ENCODE measurements around the gene TMEM161B.
"Not testable (repeated sequence)": the region's sequence is repeated elsewhere in the genome, so short reads cannot be mapped to it uniquely, and the experiment has no call there.

The TMEM161B gene

GRCh38 chr5:88248743-88249540 lies 19.7 kb downstream of the TMEM161B start:
- no peak for DNase-seq (ENCODE audit: low spot score)

GRCh38 chr5:88248094-88248493 lies 20.6 kb downstream of the TMEM161B start:
- DNase-seq (ENCODE audit: low spot score) = no peak

DNA sequence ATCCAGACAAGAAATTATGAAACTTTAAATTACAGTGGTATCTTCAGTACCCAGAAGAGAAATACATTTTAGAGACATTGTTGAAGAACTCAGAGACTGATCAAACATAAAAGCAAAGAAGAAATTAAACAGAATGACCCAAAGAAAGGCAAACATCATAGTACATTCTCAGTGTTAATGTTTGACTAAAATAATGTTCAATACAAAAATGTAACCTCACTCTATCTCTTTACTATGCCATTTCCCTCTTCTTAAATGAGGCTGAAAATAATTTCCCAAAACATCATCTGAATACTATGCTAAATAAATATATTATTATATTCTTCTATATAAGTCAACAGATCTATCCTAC lies 22.8 kb downstream of the TMEM161B start:
- no peak for DNase-seq (ENCODE audit: low spot score)

DNA sequence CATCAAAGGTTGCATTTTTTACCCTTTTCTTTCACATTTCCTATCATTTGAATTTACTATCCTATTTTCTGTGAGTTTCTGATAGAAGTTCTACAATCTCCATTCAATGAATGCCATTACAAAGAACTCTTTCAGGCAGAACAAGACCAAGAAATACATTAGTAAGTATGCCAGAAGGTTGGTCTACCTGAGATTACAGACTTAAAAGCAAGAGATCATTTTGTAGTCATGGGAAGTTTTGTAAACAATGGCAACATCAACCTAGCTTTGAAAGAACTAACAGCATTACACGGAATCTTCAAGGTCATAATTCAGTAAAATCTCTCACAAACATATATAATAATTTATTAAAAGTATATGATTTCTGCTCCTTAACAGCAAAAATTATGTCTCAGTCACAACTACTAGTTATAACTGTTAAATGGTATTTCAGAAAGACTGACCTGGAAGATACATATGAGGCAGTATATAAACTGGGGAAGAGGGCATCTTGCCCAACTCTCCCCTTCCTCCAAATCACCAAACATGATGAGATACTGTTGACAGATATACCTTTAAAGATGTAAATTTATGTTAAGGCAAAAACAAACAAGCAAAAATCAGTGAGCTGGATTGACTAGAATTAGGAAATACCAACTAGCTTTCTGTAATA lies 23.3 kb downstream of the TMEM161B start:
- no peak for DNase-seq (ENCODE audit: low spot score)

- no peak for DNase-seq (ENCODE audit: low spot score)
These were observed 24.0 kb downstream of the TMEM161B start for GRCh38 chr5:88244686-88245085.

GRCh38 chr5:88243493-88243892 lies 25.2 kb downstream of the TMEM161B start:
- DNase-seq (ENCODE audit: low spot score) = not testable (repeated sequence)

GRCh38 chr5:88238732-88239131 lies 29.9 kb downstream of the TMEM161B start:
- no peak for DNase-seq (ENCODE audit: low spot score)

DNA sequence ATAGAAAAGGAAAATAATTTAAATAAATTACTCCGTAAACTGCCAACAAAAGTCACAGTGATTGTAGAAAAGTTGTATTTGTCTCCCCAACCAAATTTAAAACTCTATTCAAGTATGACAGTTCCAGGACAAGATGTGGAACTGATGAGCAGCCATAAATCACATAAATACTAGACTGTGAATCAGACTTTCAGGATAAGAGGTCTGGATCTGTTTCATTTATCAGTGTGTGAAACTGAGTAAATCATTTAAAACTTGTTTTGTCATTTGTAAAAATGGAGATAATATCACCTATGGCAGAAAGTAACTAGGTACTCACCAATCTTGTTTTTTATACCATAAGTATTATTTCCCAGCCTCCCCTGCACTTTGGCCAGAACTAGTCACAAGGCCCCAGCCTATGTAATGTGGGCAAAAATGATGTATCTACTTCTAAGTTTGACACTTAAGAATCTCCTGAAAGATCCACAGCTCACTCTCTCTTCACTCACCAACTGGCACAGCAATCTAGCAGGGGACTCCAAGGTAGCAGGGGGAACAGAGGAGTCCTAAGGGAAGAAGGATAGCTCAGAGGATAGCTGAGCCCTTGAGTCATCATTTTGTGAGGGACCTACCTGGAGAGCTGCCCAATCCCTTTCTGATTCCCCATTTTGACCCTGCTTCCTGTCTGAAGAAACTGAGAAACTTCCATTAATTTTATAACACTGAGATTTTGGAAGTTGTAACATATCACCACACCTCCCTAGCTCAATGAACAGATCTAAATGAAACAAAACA lies 31.6 kb downstream of the TMEM161B start:
- peak; percentile 7 for DNase-seq (ENCODE audit: low spot score)

DNA sequence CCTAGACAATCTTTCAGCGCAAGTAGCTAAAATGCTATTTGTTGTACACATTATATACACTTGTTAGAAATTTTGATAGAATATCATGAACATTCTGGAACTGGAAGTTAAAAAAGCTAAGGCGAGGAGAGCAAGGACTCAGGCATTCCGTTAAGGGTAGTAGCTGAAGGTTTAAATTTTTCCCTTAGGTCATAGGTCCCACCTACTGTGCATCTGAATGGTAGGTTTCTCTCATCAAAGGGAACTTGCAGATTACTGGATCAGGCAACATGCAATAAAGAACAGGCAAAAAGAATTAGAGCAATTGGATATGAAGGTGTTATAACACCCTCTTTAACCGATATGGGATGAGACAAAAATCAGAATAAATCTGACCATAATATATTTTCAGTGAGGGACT lies 32.8 kb downstream of the TMEM161B start:
- DNase-seq (ENCODE audit: low spot score) = no peak

DNA sequence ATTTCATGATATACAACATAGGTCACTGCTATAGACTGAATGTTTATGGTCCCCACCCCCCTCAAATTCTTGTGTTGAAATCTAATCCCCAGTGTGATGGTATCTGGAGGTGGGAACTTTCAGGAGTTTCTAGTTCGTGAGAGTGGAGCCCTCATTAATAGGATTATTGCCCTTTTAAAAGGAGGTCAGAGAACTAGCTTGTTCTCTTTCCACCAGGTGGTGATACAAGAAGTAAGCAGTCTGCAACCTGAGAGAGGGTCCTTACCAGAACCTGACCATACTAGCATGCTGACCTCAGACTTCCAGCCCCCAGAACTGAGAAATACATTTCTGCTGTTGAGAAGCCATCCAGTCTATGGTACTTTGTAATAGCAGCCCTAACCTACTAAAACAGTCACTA lies 33.3 kb downstream of the TMEM161B start:
- no peak for DNase-seq (ENCODE audit: low spot score)

DNA sequence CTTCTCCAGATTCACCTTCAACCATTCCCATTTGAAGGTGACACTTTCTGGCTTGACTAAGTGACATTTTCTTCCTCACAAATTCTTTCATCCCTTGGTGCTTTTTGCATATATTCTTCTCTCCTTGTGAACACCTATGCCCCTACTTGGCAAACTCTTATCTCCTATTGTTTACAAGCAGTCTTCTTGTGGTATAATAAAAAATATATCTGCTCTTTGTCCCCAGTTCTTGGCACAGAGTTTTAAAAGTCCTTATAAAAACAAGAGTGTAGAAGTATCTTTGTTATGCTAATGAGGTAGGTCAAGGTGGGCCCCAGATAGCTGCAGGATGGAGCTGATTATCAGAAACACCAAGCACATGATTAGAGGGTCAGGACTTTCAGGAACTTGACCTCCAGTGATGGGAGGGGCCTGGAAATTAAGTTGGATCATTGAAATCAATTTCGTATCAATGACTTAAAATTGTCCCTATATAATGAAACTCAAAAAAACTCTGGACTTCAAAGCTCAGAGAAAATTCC lies 38.0 kb downstream of the TMEM161B start:
- DNase-seq (ENCODE audit: low spot score) = no peak

DNA sequence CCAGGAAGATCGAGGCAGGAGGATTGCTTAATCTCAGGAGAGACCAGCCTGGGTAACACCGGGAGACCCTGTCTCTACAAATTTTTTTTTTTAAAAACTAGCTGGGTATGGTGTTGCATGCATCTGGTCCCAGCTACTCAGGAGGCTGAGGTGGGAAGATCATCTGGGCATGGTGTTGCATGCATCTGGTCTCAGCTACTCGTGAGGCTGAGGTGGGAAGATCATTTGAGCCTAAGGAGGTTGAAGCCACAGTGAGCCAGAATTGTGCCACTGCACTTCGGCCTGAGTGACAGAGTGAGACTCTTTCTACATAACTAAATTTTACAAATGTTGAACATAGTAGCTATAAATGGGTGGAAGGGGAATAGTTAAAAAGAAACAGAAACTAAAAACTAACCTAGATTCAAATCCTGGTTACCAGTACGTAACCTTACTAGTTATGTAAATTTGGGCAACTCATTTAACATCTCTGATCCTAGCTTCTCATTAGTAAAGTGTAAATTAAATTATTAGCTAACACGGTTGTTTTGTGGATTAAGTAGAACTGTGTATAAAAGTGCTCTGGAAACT lies 41.7 kb downstream of the TMEM161B start:
- DNase-seq (ENCODE audit: low spot score) = no peak

DNA sequence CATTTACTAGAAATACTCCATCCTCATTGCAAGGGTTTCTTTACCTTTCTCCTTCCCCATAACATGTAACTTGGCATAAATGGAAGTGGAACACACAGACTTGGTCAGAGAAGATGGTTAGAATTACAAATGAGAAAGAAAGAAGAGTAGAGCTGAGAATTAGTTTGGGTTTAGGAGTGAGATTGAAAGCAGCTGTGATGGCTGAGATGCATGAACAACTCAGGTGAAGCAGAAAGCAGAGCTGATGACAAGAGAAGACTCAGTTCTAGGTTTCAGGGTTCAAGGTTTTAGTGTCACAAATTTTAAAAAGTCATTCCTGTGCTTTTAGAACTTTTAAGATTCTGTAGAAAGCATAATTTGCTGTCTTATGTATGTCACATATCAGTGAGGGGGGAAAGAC lies 54.0 kb downstream of the TMEM161B start:
- no peak for DNase-seq (ENCODE audit: low spot score)

DNA sequence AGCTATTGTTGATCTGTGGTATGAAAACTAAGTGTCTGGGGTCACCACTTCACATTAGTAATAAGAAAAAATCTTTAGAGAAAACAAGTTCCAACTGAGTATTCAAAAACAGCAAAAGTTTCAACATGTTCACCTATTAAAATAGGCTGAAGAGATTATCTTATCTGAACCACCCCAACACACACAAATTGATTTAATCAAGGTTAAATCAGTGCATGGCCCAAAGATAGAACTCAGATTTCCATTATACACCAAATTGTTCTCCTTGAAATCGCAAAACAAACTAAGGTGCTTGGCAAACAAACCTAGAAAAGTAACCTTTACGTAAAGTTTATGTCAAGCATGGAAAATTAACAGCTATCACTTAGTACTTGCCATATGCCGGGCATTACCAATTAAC lies 61.1 kb downstream of the TMEM161B start:
- no peak for DNase-seq (ENCODE audit: low spot score)

GRCh38 chr5:88203981-88204750 lies 64.5 kb downstream of the TMEM161B start:
- no peak for DNase-seq (ENCODE audit: low spot score)

GRCh38 chr5:88195636-88196035 lies 73.0 kb downstream of the TMEM161B start:
- no peak for DNase-seq (ENCODE audit: low spot score)

DNA sequence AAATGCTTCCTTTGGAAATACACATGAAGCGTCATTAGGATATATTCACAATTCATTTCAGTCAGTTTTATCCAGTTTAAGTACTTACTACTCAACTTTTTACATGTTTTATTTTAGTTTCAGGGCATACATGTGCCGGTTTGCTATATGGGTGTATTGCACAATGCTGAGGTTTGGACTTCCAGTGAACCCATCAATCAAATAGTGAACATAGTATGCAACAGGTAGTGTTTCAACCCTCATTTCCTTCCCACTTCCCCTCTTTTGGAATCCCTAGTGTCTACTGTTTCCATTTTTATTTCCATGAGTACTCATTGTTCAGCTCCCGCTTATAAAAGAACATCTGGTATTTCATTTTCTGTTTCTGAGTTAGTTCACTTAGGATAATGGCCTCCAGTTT lies 74.7 kb downstream of the TMEM161B start:
- no peak for DNase-seq (ENCODE audit: low spot score)

DNA sequence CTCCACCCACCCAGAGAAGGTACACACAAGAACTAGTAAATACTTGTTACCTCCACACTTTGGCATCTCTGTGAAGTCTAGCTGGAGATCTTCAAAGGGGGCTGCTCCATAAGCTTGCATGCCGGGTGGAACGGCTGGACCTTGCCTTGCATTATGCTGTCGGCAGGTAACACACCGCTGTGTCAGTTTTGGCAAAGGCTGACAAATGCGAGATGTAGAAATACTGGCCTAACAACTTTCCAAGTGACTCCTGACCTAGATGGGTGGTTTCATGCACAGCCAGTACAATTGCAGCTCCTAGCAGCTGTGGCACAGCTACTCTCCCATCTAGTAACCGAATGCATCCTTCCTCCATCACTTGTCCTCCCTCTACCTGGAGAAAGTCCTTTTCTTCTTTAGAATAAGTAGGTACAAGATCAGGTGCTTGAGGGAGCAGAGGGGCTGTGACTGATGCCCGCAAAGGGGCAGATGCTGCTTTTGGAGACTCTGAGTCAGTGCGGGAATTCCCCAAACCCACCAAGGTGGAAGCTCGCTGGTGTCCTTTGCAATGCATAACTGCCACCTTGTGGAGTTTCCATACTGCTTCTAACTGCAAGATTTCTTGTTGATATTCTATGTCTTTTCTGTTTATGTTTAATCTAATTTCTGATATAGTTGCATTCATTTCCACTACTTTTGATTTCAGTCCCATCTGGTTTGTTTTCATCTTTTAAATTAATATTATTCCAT lies 78.4 kb downstream of the TMEM161B start:
- no peak for DNase-seq (ENCODE audit: low spot score)

- DNase-seq (ENCODE audit: low spot score) = not testable (repeated sequence)
These were observed 79.2 kb downstream of the TMEM161B start for GRCh38 chr5:88189484-88189883.

GRCh38 chr5:88188458-88189132 lies 80.0 kb downstream of the TMEM161B start:
- no peak for DNase-seq (ENCODE audit: low spot score)

All from GM03348 (cell line).